ENCODE measurements around the gene PANK2. TPM values are rescaled to one million over a fixed set of nuclear protein-coding genes. Genes with fewer than 3 reads are reported as not detected.

The PANK2 gene
- total and polyA plus RNA-seq, 2 of the 8 experiments (the other 6 are each of a cell fraction or from before 2014, with no cell fraction given): 17.1 to 57.5 TPM

DNA sequence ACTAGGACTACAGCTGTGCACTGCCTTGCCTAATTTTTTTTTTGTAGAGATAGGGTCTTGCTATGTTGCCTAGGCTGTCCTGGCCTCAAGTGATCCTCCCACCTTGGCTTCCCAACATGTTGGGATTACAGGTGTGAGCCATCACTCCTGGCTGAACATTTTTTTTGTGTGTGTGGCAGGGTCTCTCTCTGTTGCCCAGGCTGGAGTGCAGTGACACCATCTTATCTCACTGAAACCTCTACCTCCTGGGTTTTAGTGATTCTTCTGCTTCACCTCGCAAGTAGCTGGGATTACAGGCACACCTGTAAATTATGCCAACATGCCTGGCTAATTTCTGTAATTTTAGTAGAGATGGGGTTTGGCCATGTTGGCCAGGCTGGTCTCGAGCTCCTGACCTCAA, 25.3 kb downstream of the PANK2 start (continued):
- no peak for TF ChIP-seq ZNF274 (IDR thresholded peaks at IDR 0.05; ENCODE audit: borderline replicate concordance, extremely low read depth, low read length)
- TF ChIP-seq ATF3 (IDR thresholded peaks at IDR 0.05; ENCODE audit: insufficient read depth, low read depth, low read length): no peak
